Skeletal muscle tissue (tissue), 4 donors: ENCODE results near the gene AGPAT4. TPM values are rescaled to one million over a fixed set of nuclear protein-coding genes. Genes with fewer than 3 reads are reported as not detected.

Experiments used
- H3K27ac ChIP-seq: one replicate; pipeline ENCODE4 v1.7.0; 2013; ENCODE audit warnings: mild to moderate bottlenecking, low read depth, low read length, inconsistent platforms
- H3K27me3 ChIP-seq, 3 donors: one replicate each; pipeline ENCODE4 v1.7.0; 2013; ENCODE audit warnings: low read length in 3 of 3; ENCODE audit not compliant: control insufficient read depth in 3 of 3, insufficient read depth in 3 of 3
- H3K36me3 ChIP-seq, 3 donors: one replicate each; pipeline ENCODE4 v1.7.0; 2013; ENCODE audit warnings: low read length in 3 of 3; ENCODE audit not compliant: control insufficient read depth in 3 of 3, insufficient read depth in 3 of 3
- H3K4me1 ChIP-seq, 3 donors: one replicate each; pipeline ENCODE4 v1.7.0; 2013; ENCODE audit warnings: low read length in 3 of 3, mild to moderate bottlenecking in 3 of 3; ENCODE audit not compliant: control insufficient read depth in 3 of 3, insufficient read depth in 3 of 3
- H3K4me3 ChIP-seq, 3 donors: one replicate each; pipeline ENCODE4 v1.7.0; 2013; ENCODE audit warnings: low read length in 3 of 3
- H3K9ac ChIP-seq, 3 donors: one replicate each; pipeline ENCODE4 v1.7.0; 2013; ENCODE audit warnings: low read length in 3 of 3, mild to moderate bottlenecking in 3 of 3, moderate library complexity in 2 of 3, low read depth in 1 of 3
- H3K9me3 ChIP-seq, 3 donors: one replicate each; pipeline ENCODE4 v1.7.0; 2013; ENCODE audit warnings: low read length in 3 of 3; ENCODE audit not compliant: control insufficient read depth in 3 of 3
- total RNA-seq: library from RNA; depleted of rRNA; stranded (reverse); fragments of >200 nt; gene quantifications from one replicate; pipeline ENCODE4 v1.2.3, GENCODE V29; 2014
- donor health status: Osteomylitis.

AGPAT4 gene
- total RNA-seq, 1 donor from 2014 or later: 18.3 TPM

- Histone ChIP-seq H3K4me1 (no peaks in the 10 kb centered on the region), H3K27ac (no peak overlapping the region), H3K36me3 (peaks cover 0 to 1% (median 0%) of the 10 kb centered on the region in 3 donors)
Measured at GRCh38 chr6:161212902-161213301, 61.0 kb downstream of the AGPAT4 start.

GRCh38 chr6:161211380-161212035 is 62.4 kb downstream of the AGPAT4 start:
- no peaks in the 10 kb centered on the region for H3K36me3 ChIP-seq
- no peaks in the 10 kb centered on the region for H3K27me3 ChIP-seq
- no peak overlapping the region for H3K9ac ChIP-seq
- H3K27ac ChIP-seq: no peak overlapping the region
- H3K9me3 ChIP-seq: no peaks in the 10 kb centered on the region
- H3K4me1 ChIP-seq: no peaks in the 10 kb centered on the region
- no peak overlapping the region for H3K4me3 ChIP-seq

More at GRCh38 chr6:161212902-161213301, 61.0 kb downstream of the AGPAT4 start:
- H3K9ac ChIP-seq: no peak overlapping the region
- H3K27me3 ChIP-seq: no peaks in the 10 kb centered on the region
- no peak overlapping the region for H3K4me3 ChIP-seq
- H3K9me3 ChIP-seq: no peaks in the 10 kb centered on the region

- no peaks in the 10 kb centered on the region for H3K27me3 ChIP-seq
- H3K27ac ChIP-seq: no peak overlapping the region
- no peak overlapping the region for H3K9ac ChIP-seq
- H3K9me3 ChIP-seq: no peaks in the 10 kb centered on the region
- no peak overlapping the region for H3K4me3 ChIP-seq
- H3K36me3 ChIP-seq: no peaks in the 10 kb centered on the region
- H3K4me1 ChIP-seq: no peaks in the 10 kb centered on the region
Measured at GRCh38 chr6:161210857-161211256, 63.0 kb downstream of the AGPAT4 start.

- Histone ChIP-seq H3K4me1 (no peaks in the 10 kb centered on the region), H3K27me3 (no peaks in the 10 kb centered on the region), H3K4me3 (no peak overlapping the region), H3K9me3 (no peaks in the 10 kb centered on the region), H3K36me3 (no peaks in the 10 kb centered on the region), H3K27ac (no peak overlapping the region), H3K9ac (no peak overlapping the region)
Measured at GRCh38 chr6:161207200-161207599, 66.7 kb downstream of the AGPAT4 start.

GRCh38 chr6:161204866-161205557 is 68.8 kb downstream of the AGPAT4 start:
- Histone ChIP-seq H3K4me1 (no peaks in the 10 kb centered on the region), H3K4me3 (no peak overlapping the region), H3K9ac (no peak overlapping the region)

GRCh38 chr6:161200610-161201370 is 73.1 kb downstream of the AGPAT4 start:
- Histone ChIP-seq H3K9me3 (peaks cover 0 to 2% (median 0%) of the 10 kb centered on the region in 3 donors), H3K27ac (no peak overlapping the region), H3K9ac (no peak overlapping the region), H3K4me3 (no peak overlapping the region), H3K27me3 (no peaks in the 10 kb centered on the region), H3K36me3 (no peaks in the 10 kb centered on the region), H3K4me1 (no peaks in the 10 kb centered on the region)

More at GRCh38 chr6:161204866-161205557, 68.8 kb downstream of the AGPAT4 start:
- H3K27me3 ChIP-seq: no peaks in the 10 kb centered on the region
- no peaks in the 10 kb centered on the region for H3K36me3 ChIP-seq
- no peaks in the 10 kb centered on the region for H3K9me3 ChIP-seq
- no peak overlapping the region for H3K27ac ChIP-seq

GRCh38 chr6:161199850-161200249 is 74.0 kb downstream of the AGPAT4 start:
- H3K4me3 ChIP-seq: no peak overlapping the region
- H3K27ac ChIP-seq: no peak overlapping the region
- peaks cover 0 to 2% (median 0%) of the 10 kb centered on the region in 3 donors for H3K9me3 ChIP-seq
- no peaks in the 10 kb centered on the region for H3K27me3 ChIP-seq
- H3K36me3 ChIP-seq: no peaks in the 10 kb centered on the region
- H3K9ac ChIP-seq: no peak overlapping the region
- H3K4me1 ChIP-seq: no peaks in the 10 kb centered on the region

- Histone ChIP-seq H3K27ac (no peak overlapping the region), H3K27me3 (no peaks in the 10 kb centered on the region), H3K4me3 (no peak overlapping the region), H3K9me3 (peaks cover 0 to 2% (median 0%) of the 10 kb centered on the region in 3 donors), H3K4me1 (no peaks in the 10 kb centered on the region), H3K9ac (no peak overlapping the region), H3K36me3 (no peaks in the 10 kb centered on the region)
Measured at GRCh38 chr6:161198783-161199460, 74.9 kb downstream of the AGPAT4 start.

- peaks cover 0 to 2% (median 0%) of the 10 kb centered on the region in 3 donors for H3K9me3 ChIP-seq
- H3K4me3 ChIP-seq: no peak overlapping the region
- no peaks in the 10 kb centered on the region for H3K36me3 ChIP-seq
- H3K27me3 ChIP-seq: no peaks in the 10 kb centered on the region
- no peak overlapping the region for H3K9ac ChIP-seq
- H3K27ac ChIP-seq: no peak overlapping the region
- no peaks in the 10 kb centered on the region for H3K4me1 ChIP-seq
Measured at GRCh38 chr6:161198176-161198575, 75.7 kb downstream of the AGPAT4 start.
